OCI-LY3 (cell line): Measurements from ENCODE around the gene TRAF3IP3.

ENCODE experiments used
- EZH2phosphoT487 ChIP-seq: fragments of 200-600 bp; shearing (Covaris generic); IDR thresholded peaks from 2 replicates; pipeline ENCODE4 v1.6.1; 2018; ENCODE audit warnings: antibody characterized with exemption, mixed run types, low read depth
- TF ChIP-seq, protein P1 (sequence below): fragments of 200-600, 300-600 bp; sonication (generic); IDR thresholded peaks from 2 replicates; pipeline ENCODE4 v1.5.1; 2014; ENCODE audit warnings: antibody characterized with exemption, low read length, low read depth

DNA sequence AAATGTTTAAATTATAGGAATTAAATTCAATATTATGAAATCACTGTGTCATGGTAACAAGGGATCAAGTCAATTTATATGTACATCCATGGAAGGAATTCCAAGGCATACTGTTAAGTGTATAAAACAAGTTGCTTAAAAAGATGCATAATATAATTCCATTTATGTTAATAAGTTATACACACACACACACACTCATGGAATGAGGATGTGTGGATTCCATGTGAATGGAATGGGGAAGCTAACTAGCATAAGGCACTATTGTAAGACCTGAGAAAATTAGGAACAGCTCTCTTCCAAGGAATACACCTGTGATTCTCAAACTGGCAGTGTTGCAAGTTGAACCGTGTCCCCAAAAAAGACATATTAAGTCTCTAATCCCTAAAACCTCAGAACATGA, 17.6 kb upstream of the TRAF3IP3 start:
- TF ChIP-seq, protein P1, sequence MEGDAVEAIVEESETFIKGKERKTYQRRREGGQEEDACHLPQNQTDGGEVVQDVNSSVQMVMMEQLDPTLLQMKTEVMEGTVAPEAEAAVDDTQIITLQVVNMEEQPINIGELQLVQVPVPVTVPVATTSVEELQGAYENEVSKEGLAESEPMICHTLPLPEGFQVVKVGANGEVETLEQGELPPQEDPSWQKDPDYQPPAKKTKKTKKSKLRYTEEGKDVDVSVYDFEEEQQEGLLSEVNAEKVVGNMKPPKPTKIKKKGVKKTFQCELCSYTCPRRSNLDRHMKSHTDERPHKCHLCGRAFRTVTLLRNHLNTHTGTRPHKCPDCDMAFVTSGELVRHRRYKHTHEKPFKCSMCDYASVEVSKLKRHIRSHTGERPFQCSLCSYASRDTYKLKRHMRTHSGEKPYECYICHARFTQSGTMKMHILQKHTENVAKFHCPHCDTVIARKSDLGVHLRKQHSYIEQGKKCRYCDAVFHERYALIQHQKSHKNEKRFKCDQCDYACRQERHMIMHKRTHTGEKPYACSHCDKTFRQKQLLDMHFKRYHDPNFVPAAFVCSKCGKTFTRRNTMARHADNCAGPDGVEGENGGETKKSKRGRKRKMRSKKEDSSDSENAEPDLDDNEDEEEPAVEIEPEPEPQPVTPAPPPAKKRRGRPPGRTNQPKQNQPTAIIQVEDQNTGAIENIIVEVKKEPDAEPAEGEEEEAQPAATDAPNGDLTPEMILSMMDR: no peak
- TF ChIP-seq EZH2phosphoT487: no peak
